Ramos (cell line): ENCODE measurements around the gene TH.

ENCODE experiments used
- in situ Hi-C: fragments of 300-500 bp; cut with MboI; formaldehyde crosslinking; loops from one replicate; pipeline ENCODE4 v1.14.3; 2022; ENCODE audit warnings: low sequenced_read_pairs; ENCODE audit not compliant: unreplicated experiment

The TH gene

GRCh38 chr11:2149460-2149859 lies 22.2 kb downstream of the TH start:
- in situ Hi-C loops = no loop called here

- in situ Hi-C loops = no loop called here
Measured at GRCh38 chr11:2148595-2148994, 23.0 kb downstream of the TH start.

GRCh38 chr11:2147391-2147790 lies 24.2 kb downstream of the TH start:
- in situ Hi-C loops = no loop called here

GRCh38 chr11:2146051-2146450 lies 25.6 kb downstream of the TH start:
- in situ Hi-C loops = no loop called here

- in situ Hi-C loops = no loop called here
Measured at GRCh38 chr11:2144544-2145248, 26.9 kb downstream of the TH start.

GRCh38 chr11:2143799-2144543 lies 27.6 kb downstream of the TH start:
- in situ Hi-C loops = no loop called here

- in situ Hi-C loops = no loop called here
Measured at GRCh38 chr11:2143477-2143798, 28.2 kb downstream of the TH start.

- in situ Hi-C loops = no loop called here
Measured at GRCh38 chr11:2142762-2143202, 28.8 kb downstream of the TH start.

GRCh38 chr11:2142300-2142759 lies 29.3 kb downstream of the TH start:
- in situ Hi-C loops = no loop called here

GRCh38 chr11:2140411-2141400 lies 30.9 kb downstream of the TH start:
- in situ Hi-C loops = no loop called here

- in situ Hi-C loops = no loop called here
Measured at GRCh38 chr11:2139621-2140337, 31.8 kb downstream of the TH start.

GRCh38 chr11:2139123-2139521 lies 32.5 kb downstream of the TH start, which contains the start of gene IGF2:
IGF2 (minus strand) TSS chr11:2139389; CDS start chr11:2135523, 3,866 bp downstream.
- in situ Hi-C loops = no loop called here

GRCh38 chr11:2138431-2139122 lies 33.0 kb downstream of the TH start:
- in situ Hi-C loops = no loop called here

- in situ Hi-C loops = no loop called here
Measured at GRCh38 chr11:2138068-2138430, 33.6 kb downstream of the TH start.

- in situ Hi-C loops = no loop called here
Measured at GRCh38 chr11:2137202-2138067, 34.2 kb downstream of the TH start.

GRCh38 chr11:2136952-2137201 lies 34.7 kb downstream of the TH start:
- in situ Hi-C loops = no loop called here

- in situ Hi-C loops = no loop called here
Measured at GRCh38 chr11:2136209-2136951, 35.2 kb downstream of the TH start.

GRCh38 chr11:2135648-2136201 lies 35.9 kb downstream of the TH start:
- in situ Hi-C loops = no loop called here
